ENCODE data around the gene LRP1B.

LRP1B gene

DNA sequence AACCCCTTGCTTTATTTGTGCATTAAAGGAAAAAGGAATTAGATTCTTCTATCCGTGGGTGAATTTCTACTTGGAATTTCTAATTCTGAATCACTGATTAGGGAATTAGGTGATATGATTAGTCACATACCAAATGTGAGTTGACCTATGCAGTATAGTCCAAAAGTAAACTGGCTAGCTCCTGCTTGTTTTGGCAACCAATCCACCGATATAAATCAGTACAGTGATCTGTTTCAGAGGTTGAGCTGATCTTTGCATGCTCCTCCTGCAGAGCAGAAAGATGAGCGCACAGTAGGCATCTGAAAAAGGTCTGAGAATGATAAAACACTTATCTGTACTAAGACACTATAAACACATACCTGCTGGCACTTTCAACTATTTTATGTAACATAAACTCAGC, 86.6 kb downstream of the LRP1B start:
- H2BK5ac ChIP-seq (ENCODE audit: low read length), result no peak overlapping the region
- no peaks in the 10 kb centered on the region for H3K27me3 ChIP-seq (ENCODE audit: insufficient read depth, low read length, poor library complexity)
- H3K4me1 ChIP-seq (ENCODE audit: control insufficient read depth, low read depth, low read length), result no peaks in the 10 kb centered on the region
- no peak overlapping the region for H3K4ac ChIP-seq (ENCODE audit: low read depth, low read length)
- no peak overlapping the region for H3K18ac ChIP-seq (ENCODE audit: low read length)
- H4K8ac ChIP-seq (ENCODE audit: low read depth, low read length), result no peak overlapping the region
- H2BK120ac ChIP-seq (ENCODE audit: low read depth, low read length), result no peak overlapping the region
- no peaks in the 10 kb centered on the region for H3K79me2 ChIP-seq (ENCODE audit: control insufficient read depth, insufficient read depth, low read length)
- no peaks in the 10 kb centered on the region for H3K36me3 ChIP-seq (ENCODE audit: control insufficient read depth, insufficient read depth, low read length)
- H3K23ac ChIP-seq (ENCODE audit: low read length), result no peak overlapping the region
- H3K9ac ChIP-seq (ENCODE audit: low read length), result no peak overlapping the region
- no CpG with 5 or more reads among the region's 3 CpGs for WGBS (ENCODE audit: extremely low coverage, insufficient coverage, low lambda C conversion rate)
- no peak overlapping the region for H3K4me2 ChIP-seq (ENCODE audit: low read length)
- DNase-seq, result no peak
- no peak overlapping the region for H2AK5ac ChIP-seq (ENCODE audit: low read length)
- H3K4me3 ChIP-seq (ENCODE audit: low read length), result no peak overlapping the region
- H3K27ac ChIP-seq (ENCODE audit: low read depth, low read length), result no peak overlapping the region
- H3K56ac ChIP-seq (ENCODE audit: low read length), result no peak overlapping the region
- H4K5ac ChIP-seq (ENCODE audit: low read length), result no peak overlapping the region
- H3K79me1 ChIP-seq (ENCODE audit: low read length), result no peaks in the 10 kb centered on the region
- H2BK15ac ChIP-seq (replicated peaks; ENCODE audit: low read depth), result no peak overlapping the region

DNA sequence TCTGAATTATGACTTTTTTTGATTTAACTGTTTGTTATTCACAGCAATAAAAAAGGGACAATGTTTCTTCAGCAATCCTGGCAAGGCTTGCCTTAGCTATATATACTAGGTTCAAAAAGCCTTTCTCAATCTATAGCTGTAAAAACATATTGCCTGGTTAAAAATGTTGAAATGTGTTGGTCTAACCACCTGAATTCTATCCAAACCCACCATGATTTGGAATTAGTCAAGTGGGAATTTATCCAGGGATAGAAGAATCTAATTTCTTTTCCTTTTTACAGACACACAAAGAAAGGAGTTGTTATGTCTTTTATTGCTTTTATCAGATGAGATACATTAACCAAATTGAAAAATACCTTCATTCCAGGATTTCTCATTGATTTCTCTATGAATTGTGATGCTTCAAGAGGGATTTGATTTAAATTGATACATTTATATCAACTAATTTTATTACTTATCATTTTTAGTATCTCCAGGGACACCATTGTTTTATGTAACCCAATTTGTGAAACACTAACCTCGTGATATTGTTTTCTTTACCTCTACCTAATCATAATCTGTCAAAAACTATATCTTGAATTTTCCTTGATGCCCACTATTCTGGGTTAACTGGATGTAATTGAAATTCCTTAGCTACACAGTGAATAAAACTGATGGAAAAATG, 88.1 kb downstream of the LRP1B start:
- H3K9ac ChIP-seq (ENCODE audit: low read length), result no peak overlapping the region
- no peak overlapping the region for H3K56ac ChIP-seq (ENCODE audit: low read length)
- H2BK15ac ChIP-seq (replicated peaks; ENCODE audit: low read depth), result no peak overlapping the region
- H3K18ac ChIP-seq (ENCODE audit: low read length), result no peak overlapping the region
- no peak overlapping the region for H3K4me3 ChIP-seq (ENCODE audit: low read length)
- no CpG with 5 or more reads among the region's 1 CpG for WGBS (ENCODE audit: extremely low coverage, insufficient coverage, low lambda C conversion rate)
- no peaks in the 10 kb centered on the region for H3K79me2 ChIP-seq (ENCODE audit: control insufficient read depth, insufficient read depth, low read length)
- no peaks in the 10 kb centered on the region for H3K36me3 ChIP-seq (ENCODE audit: control insufficient read depth, insufficient read depth, low read length)
- no peak for DNase-seq
- no peak overlapping the region for H2AK5ac ChIP-seq (ENCODE audit: low read length)
- no peak overlapping the region for H3K4me2 ChIP-seq (ENCODE audit: low read length)
- H4K8ac ChIP-seq (ENCODE audit: low read depth, low read length), result no peak overlapping the region
- no peaks in the 10 kb centered on the region for H3K27me3 ChIP-seq (ENCODE audit: insufficient read depth, low read length, poor library complexity)
- no peaks in the 10 kb centered on the region for H3K4me1 ChIP-seq (ENCODE audit: control insufficient read depth, low read depth, low read length)
- no peak overlapping the region for H3K27ac ChIP-seq (ENCODE audit: low read depth, low read length)
- no peak overlapping the region for H2BK120ac ChIP-seq (ENCODE audit: low read depth, low read length)
- H3K23ac ChIP-seq (ENCODE audit: low read length), result no peak overlapping the region
- no peak overlapping the region for H4K5ac ChIP-seq (ENCODE audit: low read length)
- H3K79me1 ChIP-seq (ENCODE audit: low read length), result no peaks in the 10 kb centered on the region
- H2BK5ac ChIP-seq (ENCODE audit: low read length), result no peak overlapping the region
- no peak overlapping the region for H3K4ac ChIP-seq (ENCODE audit: low read depth, low read length)

DNA sequence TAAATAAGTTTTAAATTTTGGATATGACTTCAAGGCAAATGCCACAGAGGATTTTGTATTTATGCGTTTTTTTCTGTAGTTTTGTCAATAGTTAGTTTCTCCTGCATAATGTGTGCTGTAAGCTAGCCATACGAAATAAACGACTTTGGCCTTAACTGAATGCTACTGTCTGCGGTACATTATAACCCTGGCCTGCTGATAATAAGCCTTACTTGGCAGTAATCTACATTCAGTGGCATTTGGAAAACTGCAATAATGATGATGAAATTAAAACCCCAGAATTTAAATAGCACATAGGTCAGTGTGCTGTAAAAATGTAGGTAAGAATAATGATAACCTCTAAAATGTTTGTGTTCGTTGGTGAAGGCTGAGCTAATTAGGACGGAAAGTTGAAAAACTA, 88.8 kb downstream of the LRP1B start:
- peaks cover 2% of the 10 kb centered on the region for H3K4me1 ChIP-seq (ENCODE audit: control insufficient read depth, low read depth, low read length)
- H3K18ac ChIP-seq (ENCODE audit: low read length), result no peak overlapping the region
- H2BK120ac ChIP-seq (ENCODE audit: low read depth, low read length), result no peak overlapping the region
- H3K23ac ChIP-seq (ENCODE audit: low read length), result no peak overlapping the region
- no peak overlapping the region for H2BK15ac ChIP-seq (replicated peaks; ENCODE audit: low read depth)
- H3K9ac ChIP-seq (ENCODE audit: low read length), result no peak overlapping the region
- H3K56ac ChIP-seq (ENCODE audit: low read length), result no peak overlapping the region
- H3K27ac ChIP-seq (ENCODE audit: low read depth, low read length), result no peak overlapping the region
- H2AK5ac ChIP-seq (ENCODE audit: low read length), result no peak overlapping the region
- WGBS (ENCODE audit: extremely low coverage, insufficient coverage, low lambda C conversion rate), result 100% methylated on average over 1 of the region's 6 CpGs
- H2BK5ac ChIP-seq (ENCODE audit: low read length), result no peak overlapping the region
- no peak overlapping the region for H3K4ac ChIP-seq (ENCODE audit: low read depth, low read length)
- no peak overlapping the region for H3K4me2 ChIP-seq (ENCODE audit: low read length)
- no peaks in the 10 kb centered on the region for H3K27me3 ChIP-seq (ENCODE audit: insufficient read depth, low read length, poor library complexity)
- H4K8ac ChIP-seq (ENCODE audit: low read depth, low read length), result no peak overlapping the region
- no peaks in the 10 kb centered on the region for H3K79me1 ChIP-seq (ENCODE audit: low read length)
- no peak overlapping the region for H3K4me3 ChIP-seq (ENCODE audit: low read length)
- H4K5ac ChIP-seq (ENCODE audit: low read length), result no peak overlapping the region
- H3K36me3 ChIP-seq (ENCODE audit: control insufficient read depth, insufficient read depth, low read length), result no peaks in the 10 kb centered on the region
- DNase-seq, result no peak
- no peaks in the 10 kb centered on the region for H3K79me2 ChIP-seq (ENCODE audit: control insufficient read depth, insufficient read depth, low read length)

DNA sequence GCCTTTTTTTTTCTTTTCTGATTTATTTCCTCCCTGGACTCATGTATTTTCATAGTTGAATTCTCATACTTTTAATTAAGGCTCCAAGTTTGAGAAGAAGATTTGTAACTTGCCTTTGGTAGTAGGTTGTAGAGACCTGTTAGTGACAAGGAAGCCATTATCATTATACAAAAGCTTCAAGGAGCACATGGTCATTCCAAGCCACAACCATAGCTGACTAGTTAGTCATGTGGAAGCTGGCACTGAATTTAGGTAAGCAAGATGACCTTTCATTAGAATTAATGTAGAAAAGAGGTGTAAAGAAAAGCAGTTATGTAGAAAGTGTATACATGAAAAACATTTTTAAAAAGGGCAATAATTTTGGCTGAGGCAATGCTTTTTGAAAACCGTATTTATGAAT, 89.7 kb downstream of the LRP1B start:
- Histone ChIP-seq H3K4me2 (ENCODE audit: low read length) (no peak overlapping the region), H3K36me3 (ENCODE audit: control insufficient read depth, insufficient read depth, low read length) (no peaks in the 10 kb centered on the region)
- no CpG with 5 or more reads among the region's 1 CpG for WGBS (ENCODE audit: extremely low coverage, insufficient coverage, low lambda C conversion rate)

DNA sequence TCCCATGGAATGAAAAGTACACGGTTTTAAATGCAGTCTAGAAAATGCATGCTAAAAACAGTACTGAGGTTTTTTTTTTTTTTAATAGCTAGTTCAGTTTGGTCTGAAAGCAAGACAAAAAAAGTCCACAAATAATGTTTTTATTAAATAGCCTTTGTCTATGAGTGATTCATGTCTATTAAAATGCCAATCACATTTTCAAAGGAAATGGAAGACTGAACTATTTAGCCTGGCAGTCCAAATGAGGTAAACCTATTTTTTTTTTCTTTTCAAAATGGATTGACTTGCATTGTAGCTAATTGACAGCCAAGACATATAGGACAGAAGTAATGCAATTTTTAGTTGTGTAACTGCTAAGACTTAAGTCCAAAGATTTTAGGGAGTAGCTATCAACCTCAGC, 90.3 kb downstream of the LRP1B start:
- H3K79me2 ChIP-seq (ENCODE audit: control insufficient read depth, insufficient read depth, low read length), result no peaks in the 10 kb centered on the region
- no peak overlapping the region for H3K4ac ChIP-seq (ENCODE audit: low read depth, low read length)
- no peak overlapping the region for H2BK5ac ChIP-seq (ENCODE audit: low read length)
- H3K4me3 ChIP-seq (ENCODE audit: low read length), result no peak overlapping the region
- no peak overlapping the region for H4K8ac ChIP-seq (ENCODE audit: low read depth, low read length)
- no peak overlapping the region for H3K56ac ChIP-seq (ENCODE audit: low read length)
- H3K18ac ChIP-seq (ENCODE audit: low read length), result no peak overlapping the region
- H3K79me1 ChIP-seq (ENCODE audit: low read length), result no peaks in the 10 kb centered on the region
- H3K36me3 ChIP-seq (ENCODE audit: control insufficient read depth, insufficient read depth, low read length), result no peaks in the 10 kb centered on the region
- H2AK5ac ChIP-seq (ENCODE audit: low read length), result no peak overlapping the region
- no peak overlapping the region for H4K5ac ChIP-seq (ENCODE audit: low read length)
- H2BK120ac ChIP-seq (ENCODE audit: low read depth, low read length), result no peak overlapping the region
- no peak for DNase-seq
- no peak overlapping the region for H3K23ac ChIP-seq (ENCODE audit: low read length)
- no peak overlapping the region for H3K9ac ChIP-seq (ENCODE audit: low read length)
- H3K4me1 ChIP-seq (ENCODE audit: control insufficient read depth, low read depth, low read length), result peaks cover 2% of the 10 kb centered on the region
- no peak overlapping the region for H3K27ac ChIP-seq (ENCODE audit: low read depth, low read length)
- WGBS (ENCODE audit: extremely low coverage, insufficient coverage, low lambda C conversion rate), result no CpG with 5 or more reads among the region's 1 CpG
- H3K27me3 ChIP-seq (ENCODE audit: insufficient read depth, low read length, poor library complexity), result no peaks in the 10 kb centered on the region
- H2BK15ac ChIP-seq (replicated peaks; ENCODE audit: low read depth), result no peak overlapping the region
- no peak overlapping the region for H3K4me2 ChIP-seq (ENCODE audit: low read length)

More for the DNA sequence above, 89.7 kb downstream of the LRP1B start:
- Histone ChIP-seq H3K4ac (ENCODE audit: low read depth, low read length) (no peak overlapping the region), H2AK5ac (ENCODE audit: low read length) (no peak overlapping the region), H2BK5ac (ENCODE audit: low read length) (no peak overlapping the region), H3K27ac (ENCODE audit: low read depth, low read length) (no peak overlapping the region), H3K23ac (ENCODE audit: low read length) (no peak overlapping the region), H4K5ac (ENCODE audit: low read length) (no peak overlapping the region), H3K56ac (ENCODE audit: low read length) (no peak overlapping the region), H4K8ac (ENCODE audit: low read depth, low read length) (no peak overlapping the region), H3K79me2 (ENCODE audit: control insufficient read depth, insufficient read depth, low read length) (no peaks in the 10 kb centered on the region), H3K4me3 (ENCODE audit: low read length) (no peak overlapping the region), H3K18ac (ENCODE audit: low read length) (no peak overlapping the region), H3K4me1 (ENCODE audit: control insufficient read depth, low read depth, low read length) (peaks cover 2% of the 10 kb centered on the region), H3K79me1 (ENCODE audit: low read length) (no peaks in the 10 kb centered on the region), H3K9ac (ENCODE audit: low read length) (no peak overlapping the region), H3K27me3 (ENCODE audit: insufficient read depth, low read length, poor library complexity) (no peaks in the 10 kb centered on the region), H2BK15ac (replicated peaks; ENCODE audit: low read depth) (no peak overlapping the region), H2BK120ac (ENCODE audit: low read depth, low read length) (no peak overlapping the region)
- DNase-seq, result no peak

DNA sequence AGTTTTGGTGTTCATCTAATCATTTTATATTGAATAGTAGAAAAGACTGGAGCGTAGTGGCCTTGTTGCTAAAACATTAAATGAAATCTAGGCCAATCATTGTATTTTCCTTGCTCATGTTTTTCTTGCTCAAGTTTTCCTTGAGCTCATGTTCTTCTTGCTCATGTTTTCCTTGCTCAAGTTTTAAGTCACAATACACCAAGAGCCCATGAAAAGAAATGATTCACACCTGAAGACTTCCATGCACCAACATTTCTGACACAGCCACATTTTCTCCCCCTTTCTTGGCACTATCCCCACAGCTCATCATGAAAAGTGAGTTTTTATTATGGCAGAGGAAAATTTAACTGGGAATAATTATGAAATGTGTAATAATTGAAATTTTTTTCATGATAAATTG, 92.0 kb downstream of the LRP1B start:
- Histone ChIP-seq H3K36me3 (ENCODE audit: control insufficient read depth, insufficient read depth, low read length) (no peaks in the 10 kb centered on the region), H3K4me1 (ENCODE audit: control insufficient read depth, low read depth, low read length) (peaks cover 2% of the 10 kb centered on the region), H3K79me1 (ENCODE audit: low read length) (no peaks in the 10 kb centered on the region), H2AK5ac (ENCODE audit: low read length) (no peak overlapping the region), H3K27me3 (ENCODE audit: insufficient read depth, low read length, poor library complexity) (no peaks in the 10 kb centered on the region), H3K4ac (ENCODE audit: low read depth, low read length) (no peak overlapping the region), H3K4me3 (ENCODE audit: low read length) (no peak overlapping the region), H3K23ac (ENCODE audit: low read length) (no peak overlapping the region), H3K4me2 (ENCODE audit: low read length) (no peak overlapping the region), H2BK15ac (replicated peaks; ENCODE audit: low read depth) (no peak overlapping the region), H2BK5ac (ENCODE audit: low read length) (no peak overlapping the region), H4K5ac (ENCODE audit: low read length) (no peak overlapping the region), H3K27ac (ENCODE audit: low read depth, low read length) (no peak overlapping the region), H3K9ac (ENCODE audit: low read length) (no peak overlapping the region), H3K79me2 (ENCODE audit: control insufficient read depth, insufficient read depth, low read length) (no peaks in the 10 kb centered on the region), H2BK120ac (ENCODE audit: low read depth, low read length) (no peak overlapping the region), H3K18ac (ENCODE audit: low read length) (no peak overlapping the region), H3K56ac (ENCODE audit: low read length) (no peak overlapping the region), H4K8ac (ENCODE audit: low read depth, low read length) (no peak overlapping the region)
- WGBS (ENCODE audit: extremely low coverage, insufficient coverage, low lambda C conversion rate), result no CpG with 5 or more reads among the region's 1 CpG
- no peak for DNase-seq
